Endothelial cell of umbilical vein (primary cell): Measurements from ENCODE around the gene ATP8A2. TPM values are rescaled to one million over a fixed set of nuclear protein-coding genes. Genes with fewer than 3 reads are reported as not detected.

ENCODE experiments used
- BruUV-seq: library from RNA; stranded (reverse); fragments of 400-500 nt; replicated peaks from 2 replicates; lab custom pipeline; 2021; lab: Mats Ljungman, UMichigan
- CTCF ChIA-PET: fragments of 300-600, 350-600 bp; sonication (Branson Sonifier 250); formaldehyde crosslinking; loops from one replicate; lab custom pipeline; 2021; ENCODE audit warnings: antibody characterized with exemption, inconsistent platforms; lab: Charles Lee
- POLR2A ChIA-PET: fragments of 300-600, 350-600 bp; sonication (Branson Sonifier 250); formaldehyde crosslinking; loops from one replicate; lab custom pipeline; 2021; ENCODE audit warnings: antibody characterized with exemption, inconsistent platforms; lab: Charles Lee
- DNase-seq: peaks from one replicate; pipeline ENCODE4 v3.0.0-alpha.2; 2011; ENCODE audit warnings: low read depth, low spot score
- FAIRE-seq: peaks from 2 replicates; lab custom pipeline; 2011; peaks lifted over from hg19 to GRCh38; lab: Jason Lieb, UNC
- H2AFZ ChIP-seq: 2 replicates; pipeline ENCODE4 v1.6.0; 2012; ENCODE audit warnings: low read depth, low read length, control low read depth, inconsistent platforms
- H3K27ac ChIP-seq: 2 replicates; pipeline ENCODE4 v1.5.1; 2011; ENCODE audit warnings: low read depth, mild to moderate bottlenecking, control low read depth, low read length, moderate library complexity; ENCODE audit not compliant: insufficient read depth
- H3K27me3 ChIP-seq, 2 experiments: 2 replicates each; pipeline versions ENCODE4 v1.6.0 to v1.6.1; 2011; ENCODE audit warnings: low read length in 2 of 2, mixed read lengths in 1 of 2; ENCODE audit not compliant: control insufficient read depth in 2 of 2, insufficient read depth in 2 of 2
- H3K36me3 ChIP-seq, 2 experiments: 2 replicates in 1 of 2; 3 replicates in 1 of 2; pipeline ENCODE4 v1.5.1; 2011; ENCODE audit warnings: low read length in 2 of 2, mild to moderate bottlenecking in 1 of 2, moderate library complexity in 1 of 2; ENCODE audit not compliant: control insufficient read depth in 2 of 2, insufficient read depth in 2 of 2; ENCODE audit errors: extremely low read depth in 1 of 2
- H3K4me1 ChIP-seq: 3 replicates; pipeline ENCODE4 v1.5.1; 2011; ENCODE audit warnings: mild to moderate bottlenecking, low read length; ENCODE audit not compliant: control insufficient read depth, insufficient read depth; ENCODE audit errors: extremely low read depth
- H3K4me2 ChIP-seq: 2 replicates; pipeline ENCODE4 v1.6.1; 2011; ENCODE audit warnings: low read length, control low read depth, mixed read lengths; ENCODE audit not compliant: insufficient read depth
- H3K4me3 ChIP-seq, 3 experiments: fragments of 200-600 bp in 1 of 3; sonication (generic), shearing (Covaris generic) in 1 of 3; replicated peaks in 1 of 3; 2 replicates each; pipeline ENCODE4 v1.5.1; 2011 to 2016; ENCODE audit warnings: control low read depth in 3 of 3, low read length in 3 of 3, mild to moderate bottlenecking in 2 of 3, inconsistent platforms in 1 of 3, low read depth in 1 of 3, moderate library complexity in 1 of 3; ENCODE audit not compliant: insufficient read depth in 1 of 3
- H3K79me2 ChIP-seq: 2 replicates; pipeline ENCODE4 v1.6.0; 2012; ENCODE audit warnings: low read length, inconsistent platforms; ENCODE audit not compliant: control insufficient read depth, insufficient read depth
- H3K9ac ChIP-seq: replicated peaks from 2 replicates; pipeline ENCODE3; 2011; ENCODE audit warnings: low read length, control low read depth; ENCODE audit not compliant: insufficient read depth; ENCODE audit errors: extremely low read depth
- H3K9me1 ChIP-seq: replicated peaks from 3 replicates; pipeline ENCODE4 v1.6.0; 2011; ENCODE audit warnings: mild to moderate bottlenecking, low read length; ENCODE audit not compliant: control insufficient read depth, insufficient read depth; ENCODE audit errors: extremely low read depth
- H3K9me3 ChIP-seq: replicated peaks from 2 replicates; pipeline ENCODE4 v1.5.1; 2012; ENCODE audit warnings: low read length, inconsistent platforms; ENCODE audit not compliant: control insufficient read depth, insufficient read depth
- H4K20me1 ChIP-seq: replicated peaks from 2 replicates; pipeline ENCODE3; 2011; ENCODE audit warnings: mild to moderate bottlenecking, low read length; ENCODE audit not compliant: control insufficient read depth, insufficient read depth; ENCODE audit errors: extremely low read depth
- CTCF ChIP-seq, 2 donors: IDR thresholded peaks; 1 replicate in 1 of 2; 2 replicates in 1 of 2; pipeline ENCODE4 v1.5.1; 2011; ENCODE audit warnings: low read length in 2 of 2, mild to moderate bottlenecking in 2 of 2, moderate library complexity in 2 of 2, control low read depth in 1 of 2, inconsistent platforms in 1 of 2, low read depth in 1 of 2; ENCODE audit not compliant: insufficient read depth in 1 of 2; ENCODE audit errors: extremely low read depth in 1 of 2
- EZH2 ChIP-seq: IDR thresholded peaks from 2 replicates; pipeline ENCODE4 v1.6.1; 2012; ENCODE audit warnings: borderline replicate concordance, low read depth, mild to moderate bottlenecking, moderate library complexity, low read length, inconsistent platforms; ENCODE audit not compliant: severe bottlenecking
- FOS ChIP-seq: IDR thresholded peaks from 2 replicates; pipeline ENCODE4 v1.6.1; 2011; ENCODE audit warnings: mild to moderate bottlenecking, low read length, moderate library complexity, borderline replicate concordance; ENCODE audit not compliant: insufficient read depth
- GATA2 ChIP-seq: IDR thresholded peaks from 2 replicates; pipeline ENCODE4 v1.7.0; 2011; ENCODE audit warnings: low read depth, mild to moderate bottlenecking, moderate library complexity, mixed read lengths, low read length; ENCODE audit not compliant: insufficient read length, insufficient read depth
- JUN ChIP-seq: IDR thresholded peaks from 2 replicates; pipeline ENCODE4 v1.6.1; 2011; ENCODE audit warnings: borderline replicate concordance, low read depth; ENCODE audit not compliant: insufficient read length, insufficient read depth
- MAX ChIP-seq: IDR thresholded peaks from 2 replicates; pipeline ENCODE4 v1.6.1; 2011; ENCODE audit not compliant: insufficient read depth, insufficient read length
- MYC ChIP-seq: IDR thresholded peaks from one replicate; pipeline ENCODE4 v1.6.1; 2011; ENCODE audit warnings: mild to moderate bottlenecking, low read depth, low read length
- POLR2A ChIP-seq: IDR thresholded peaks from 2 replicates; pipeline ENCODE4 v1.6.1; 2012; ENCODE audit warnings: low read depth, mild to moderate bottlenecking, control low read depth, low read length
- POLR2AphosphoS5 ChIP-seq: IDR thresholded peaks from 2 replicates; pipeline ENCODE4 v1.6.1; 2012; ENCODE audit warnings: low read depth, mild to moderate bottlenecking, control low read depth, low read length, moderate library complexity; ENCODE audit not compliant: insufficient read depth
- dilution Hi-C: fragments of 300-500 bp; cut with MboI; formaldehyde crosslinking; loops from one replicate; pipeline ENCODE4 v1.15.0; 2019; ENCODE audit warnings: low sequenced_read_pairs; ENCODE audit not compliant: extremely low pct_ligation_motif_present
- intact Hi-C: fragments of 100-400 bp; cut with micrococcal nuclease; formaldehyde crosslinking; loops from one replicate; pipeline ENCODE4 v1.10.0; 2022
- polyA plus RNA-seq, 4 experiments: library from polyadenylated mRNA; depleted of rRNA in 3 of 4; stranded (reverse) in 3 of 4; unstranded in 1 of 4; fragments of >200 nt; gene quantifications; 2 replicates each; pipeline versions ENCODE4 v1.2.1 to v1.2.3, GENCODE V29; 2011 to 2012; ENCODE audit warnings: missing spikeins in 1 of 4
- total RNA-seq: library from RNA; stranded (reverse); gene quantifications from 2 replicates; pipeline ENCODE4 v1.2.3, GENCODE V29; 2021

ATP8A2 gene
- total and polyA plus RNA-seq, 2 donors (not counting 3 experiments of a cell fraction or from before 2014, with no cell fraction given) = 0.11 to 0.49 TPM

- CTCF ChIA-PET = no interaction called here
- BruUV-seq = no TSS peak
- Histone ChIP-seq H3K36me3 (no peaks in the 10 kb centered on the region), H3K9ac (no peak overlapping the region), H3K9me3 (no peaks in the 10 kb centered on the region), H3K9me1 (no peaks in the 10 kb centered on the region), H3K4me1 (no peaks in the 10 kb centered on the region), H4K20me1 (no peaks in the 10 kb centered on the region), H3K4me3 (no peak overlapping the region), H3K27ac (no peak overlapping the region), H3K79me2 (no peaks in the 10 kb centered on the region), H3K27me3 (no peaks in the 10 kb centered on the region), H3K4me2 (no peak overlapping the region), H2AFZ (no peak overlapping the region)
- POLR2A ChIA-PET = no interaction called here
- FAIRE-seq = no peak
- dilution Hi-C loops = no loop called here
- TF ChIP-seq JUN = no peak
- no peak for TF ChIP-seq EZH2
- no peak for TF ChIP-seq MAX
- TF ChIP-seq MYC = no peak
- no peak for TF ChIP-seq POLR2AphosphoS5
- TF ChIP-seq POLR2A = no peak
- no peak for TF ChIP-seq GATA2
- TF ChIP-seq FOS = no peak
- no peak for TF ChIP-seq CTCF (IDR thresholded peaks at IDR 0.05; ENCODE audit: extremely low read depth in 1 of 2, insufficient read depth in 1 of 2, low read depth in 1 of 2, low read length in 2 of 2)
- intact Hi-C loops = no loop called here
- DNase-seq = no peak
Observed at GRCh38 chr13:25432691-25433090, 60.9 kb downstream of the ATP8A2 start.
